ENCODE results near the gene SOS1. TPM values are rescaled to one million over a fixed set of nuclear protein-coding genes. Genes with fewer than 3 reads are reported as not detected.

The SOS1 gene
- total and polyA plus RNA-seq, 4 donors = 4.2 to 16.4 (median 7.2) TPM

GRCh38 chr2:39080152-39080551, 40.7 kb downstream of the SOS1 start:
- DNase-seq (ENCODE audit: low spot score) = no peak
- 100% methylated on average over 5 of the region's 5 CpGs for WGBS
- Histone ChIP-seq H3K4me1 (ENCODE audit: control insufficient read depth in 4 of 4, insufficient read depth in 4 of 4, low read length in 3 of 4) (no peaks in the 10 kb centered on the region), H3K4me3 (ENCODE audit: low read depth in 1 of 3, low read length in 3 of 3) (no peak overlapping the region), H3K9me3 (ENCODE audit: control insufficient read depth in 4 of 4, low read length in 3 of 4) (no peaks in the 10 kb centered on the region), H3K9ac (ENCODE audit: low read depth in 1 of 2, low read length in 2 of 2) (no peak overlapping the region), H3K27me3 (ENCODE audit: control insufficient read depth in 4 of 4, insufficient read depth in 4 of 4, low read length in 3 of 4) (no peaks in the 10 kb centered on the region), H3K36me3 (ENCODE audit: control insufficient read depth in 4 of 4, insufficient read depth in 3 of 4, low read depth in 1 of 4, low read length in 3 of 4) (no peaks in the 10 kb centered on the region), H3K27ac (ENCODE audit: low read depth in 1 of 2, low read length in 2 of 2) (no peak overlapping the region)
- TF ChIP-seq MAX (IDR thresholded peaks at IDR 0.05) = no peak
- no peak for TF ChIP-seq TAF1 (conservative IDR thresholded peaks at IDR 0.05)
- TF ChIP-seq JUND (IDR thresholded peaks at IDR 0.05) = no peak
- TF ChIP-seq REST (IDR thresholded peaks at IDR 0.05) = no peak
- TF ChIP-seq EGR1 (IDR thresholded peaks at IDR 0.05; ENCODE audit: low read depth in 2 of 2) = no peak
- TF ChIP-seq YY1 (IDR thresholded peaks at IDR 0.05) = no peak
- TF ChIP-seq NR2F2 (IDR thresholded peaks at IDR 0.05) = no peak
- no peak for TF ChIP-seq HNF4G (IDR thresholded peaks at IDR 0.05)
- TF ChIP-seq, protein P1, sequence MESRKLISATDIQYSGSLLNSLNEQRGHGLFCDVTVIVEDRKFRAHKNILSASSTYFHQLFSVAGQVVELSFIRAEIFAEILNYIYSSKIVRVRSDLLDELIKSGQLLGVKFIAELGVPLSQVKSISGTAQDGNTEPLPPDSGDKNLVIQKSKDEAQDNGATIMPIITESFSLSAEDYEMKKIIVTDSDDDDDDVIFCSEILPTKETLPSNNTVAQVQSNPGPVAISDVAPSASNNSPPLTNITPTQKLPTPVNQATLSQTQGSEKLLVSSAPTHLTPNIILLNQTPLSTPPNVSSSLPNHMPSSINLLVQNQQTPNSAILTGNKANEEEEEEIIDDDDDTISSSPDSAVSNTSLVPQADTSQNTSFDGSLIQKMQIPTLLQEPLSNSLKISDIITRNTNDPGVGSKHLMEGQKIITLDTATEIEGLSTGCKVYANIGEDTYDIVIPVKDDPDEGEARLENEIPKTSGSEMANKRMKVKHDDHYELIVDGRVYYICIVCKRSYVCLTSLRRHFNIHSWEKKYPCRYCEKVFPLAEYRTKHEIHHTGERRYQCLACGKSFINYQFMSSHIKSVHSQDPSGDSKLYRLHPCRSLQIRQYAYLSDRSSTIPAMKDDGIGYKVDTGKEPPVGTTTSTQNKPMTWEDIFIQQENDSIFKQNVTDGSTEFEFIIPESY (IDR thresholded peaks at IDR 0.05) = no peak
- no peak for TF ChIP-seq RXRA (IDR thresholded peaks at IDR 0.05)
- no peak for TF ChIP-seq GABPA (IDR thresholded peaks at IDR 0.05 in 1 of 2, conservative IDR thresholded peaks at IDR 0.05 in 1 of 2)
- no peak for TF ChIP-seq FOXA1 (IDR thresholded peaks at IDR 0.05)
- TF ChIP-seq CTCF (IDR thresholded peaks at IDR 0.05; ENCODE audit: low read depth, low read length, missing input control) = no peak
- TF ChIP-seq RAD21 (IDR thresholded peaks at IDR 0.05) = no peak
- TF ChIP-seq SP1 (IDR thresholded peaks at IDR 0.05) = no peak
- no peak for TF ChIP-seq FOXA2 (IDR thresholded peaks at IDR 0.05)
- TF ChIP-seq ATF3 (IDR thresholded peaks at IDR 0.05) = no peak
- no peak for TF ChIP-seq HNF4A (conservative IDR thresholded peaks at IDR 0.05)
